Caco-2 (cell line): Measurements from ENCODE around the gene GRHPR. TPM values are rescaled to one million over a fixed set of nuclear protein-coding genes. Genes with fewer than 3 reads are reported as not detected.
A peak's percentile ranks its signal among the peaks of the same experiment; 100 is the strongest.

Source experiments
- BruUV-seq: library from RNA; stranded (reverse); fragments of 400-500 nt; replicated peaks from 2 replicates; lab custom pipeline; 2021; lab: Mats Ljungman, UMichigan
- CTCF ChIA-PET: fragments of 300-600 bp; sonication (Branson Sonifier 250); formaldehyde crosslinking; loops from one replicate; lab custom pipeline; 2022; ENCODE audit warnings: antibody characterized with exemption; lab: Charles Lee
- POLR2A ChIA-PET: fragments of 300-600 bp; sonication (Branson Sonifier 250); formaldehyde crosslinking; loops from one replicate; lab custom pipeline; 2022; ENCODE audit warnings: antibody characterized with exemption; lab: Charles Lee
- DNase-seq, 2 experiments: peaks; one replicate each; pipeline versions ENCODE4 v3.0.0 to v3.0.0-alpha.2; 2020 to 2022
- H3K27me3 ChIP-seq: replicated peaks from 2 replicates; pipeline ENCODE4 v1.6.0; 2011; ENCODE audit warnings: low read length; ENCODE audit not compliant: control insufficient read depth, insufficient read depth
- H3K36me3 ChIP-seq: 2 replicates; pipeline ENCODE4 v1.5.1; 2011; ENCODE audit warnings: low read length; ENCODE audit not compliant: control insufficient read depth, insufficient read depth
- H3K4me1 ChIP-seq: fragments of 250-450 bp; sonication (Bioruptor Pico); 2 replicates; pipeline ENCODE4 v1.5.1; 2020; ENCODE audit warnings: mild to moderate bottlenecking
- H3K4me3 ChIP-seq: 2 replicates; pipeline ENCODE4 v1.5.1; 2011; ENCODE audit warnings: low read depth, mild to moderate bottlenecking, control low read depth, low read length
- H3K9me3 ChIP-seq: fragments of 250-450 bp; sonication (Bioruptor Pico); 2 replicates; pipeline ENCODE4 v1.5.1; 2020; ENCODE audit warnings: mild to moderate bottlenecking, moderate library complexity
- H3K27ac Mint-ChIP-seq: one replicate; pipeline ENCODE4 v1.8.0; 2022; ENCODE audit warnings: mixed read lengths; ENCODE audit not compliant: unreplicated experiment
- H3K27me3 Mint-ChIP-seq: one replicate; pipeline ENCODE4 v1.8.0; 2022; ENCODE audit warnings: mixed read lengths; ENCODE audit not compliant: insufficient read depth, unreplicated experiment
- H3K36me3 Mint-ChIP-seq: one replicate; pipeline ENCODE4 v1.8.0; 2022; ENCODE audit warnings: mild to moderate bottlenecking, mixed read lengths; ENCODE audit not compliant: insufficient read depth, unreplicated experiment
- H3K4me1 Mint-ChIP-seq: one replicate; pipeline ENCODE4 v1.8.0; 2022; ENCODE audit warnings: low read depth, mixed read lengths; ENCODE audit not compliant: unreplicated experiment
- H3K4me3 Mint-ChIP-seq: one replicate; pipeline ENCODE4 v1.8.0; 2022; ENCODE audit warnings: mild to moderate bottlenecking, moderate library complexity, mixed read lengths; ENCODE audit not compliant: unreplicated experiment
- H3K9me3 Mint-ChIP-seq: one replicate; pipeline ENCODE4 v1.8.0; 2022; ENCODE audit warnings: mixed read lengths; ENCODE audit not compliant: unreplicated experiment
- intact Hi-C: fragments of 100-400 bp; cut with micrococcal nuclease; formaldehyde crosslinking; loops from one replicate; pipeline ENCODE4 v1.10.0; 2022; ENCODE audit not compliant: unreplicated experiment
- total RNA-seq: library from RNA; stranded (reverse); gene quantifications from 2 replicates; pipeline ENCODE4 v1.2.3, GENCODE V29; 2022
- TF ChIP-seq, protein P1 (sequence below), 2 experiments: fragments of 200-600 bp in 1 of 2; IDR thresholded peaks; 1 replicate in 1 of 2; 2 replicates in 1 of 2; pipeline versions ENCODE4 v1.5.1 to v1.8.0; 2011 to 2022; ENCODE audit warnings: antibody characterized with exemption in 1 of 2, control low read depth in 1 of 2, inconsistent platforms in 1 of 2, low read depth in 1 of 2, low read length in 1 of 2, mild to moderate bottlenecking in 1 of 2, moderate library complexity in 1 of 2; ENCODE audit not compliant: insufficient read depth in 1 of 2, severe bottlenecking in 1 of 2, unreplicated experiment in 1 of 2

GRHPR gene
- total RNA-seq, 1 experiment from 2014 or later, result 82.5 TPM

DNA sequence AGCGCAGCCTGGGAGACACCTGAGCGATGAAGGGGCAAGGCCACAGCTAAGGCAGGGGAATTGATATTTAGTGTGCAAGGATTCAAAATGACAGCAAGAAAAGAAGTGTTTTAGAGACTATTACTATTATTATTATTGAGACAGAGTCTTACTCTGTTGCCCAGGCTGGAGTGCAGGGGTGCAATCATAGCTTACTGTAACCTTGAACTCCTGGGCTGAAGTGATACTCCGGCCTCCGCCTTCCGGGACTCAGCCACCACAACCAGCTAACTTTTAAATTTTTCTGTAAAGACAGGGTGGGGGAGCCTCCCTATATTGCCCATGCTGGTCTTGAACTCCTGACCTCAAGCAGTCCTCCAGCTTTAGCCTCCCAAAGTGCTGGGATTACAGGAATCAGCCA, 3.3 kb upstream of the GRHPR start:
- Mint-ChIP-seq H3K9me3 (no peaks in the 10 kb centered on the region), H3K27ac (no peak overlapping the region), H3K4me1 (peaks cover 31% of the 10 kb centered on the region), H3K27me3 (no peaks in the 10 kb centered on the region), H3K36me3 (peaks cover 11% of the 10 kb centered on the region), H3K4me3 (no peak overlapping the region)
- Histone ChIP-seq H3K4me1 (peaks cover 42% of the 10 kb centered on the region), H3K4me3 (no peak overlapping the region), H3K27me3 (no peaks in the 10 kb centered on the region), H3K9me3 (no peaks in the 10 kb centered on the region), H3K36me3 (peaks cover 1% of the 10 kb centered on the region; the same call in 1 of the 2 replicates)
- ChIA-PET POLR2A (no interaction called here), CTCF (no interaction called here)
- no TSS peak for BruUV-seq
- intact Hi-C loops, result no loop called here
- DNase-seq, result no peak
- TF ChIP-seq, protein P1, sequence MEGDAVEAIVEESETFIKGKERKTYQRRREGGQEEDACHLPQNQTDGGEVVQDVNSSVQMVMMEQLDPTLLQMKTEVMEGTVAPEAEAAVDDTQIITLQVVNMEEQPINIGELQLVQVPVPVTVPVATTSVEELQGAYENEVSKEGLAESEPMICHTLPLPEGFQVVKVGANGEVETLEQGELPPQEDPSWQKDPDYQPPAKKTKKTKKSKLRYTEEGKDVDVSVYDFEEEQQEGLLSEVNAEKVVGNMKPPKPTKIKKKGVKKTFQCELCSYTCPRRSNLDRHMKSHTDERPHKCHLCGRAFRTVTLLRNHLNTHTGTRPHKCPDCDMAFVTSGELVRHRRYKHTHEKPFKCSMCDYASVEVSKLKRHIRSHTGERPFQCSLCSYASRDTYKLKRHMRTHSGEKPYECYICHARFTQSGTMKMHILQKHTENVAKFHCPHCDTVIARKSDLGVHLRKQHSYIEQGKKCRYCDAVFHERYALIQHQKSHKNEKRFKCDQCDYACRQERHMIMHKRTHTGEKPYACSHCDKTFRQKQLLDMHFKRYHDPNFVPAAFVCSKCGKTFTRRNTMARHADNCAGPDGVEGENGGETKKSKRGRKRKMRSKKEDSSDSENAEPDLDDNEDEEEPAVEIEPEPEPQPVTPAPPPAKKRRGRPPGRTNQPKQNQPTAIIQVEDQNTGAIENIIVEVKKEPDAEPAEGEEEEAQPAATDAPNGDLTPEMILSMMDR (IDR thresholded peaks at IDR 0.05; ENCODE audit: insufficient read depth in 1 of 2, low read depth in 1 of 2, low read length in 1 of 2, severe bottlenecking in 1 of 2, unreplicated experiment in 1 of 2), result no peak

DNA sequence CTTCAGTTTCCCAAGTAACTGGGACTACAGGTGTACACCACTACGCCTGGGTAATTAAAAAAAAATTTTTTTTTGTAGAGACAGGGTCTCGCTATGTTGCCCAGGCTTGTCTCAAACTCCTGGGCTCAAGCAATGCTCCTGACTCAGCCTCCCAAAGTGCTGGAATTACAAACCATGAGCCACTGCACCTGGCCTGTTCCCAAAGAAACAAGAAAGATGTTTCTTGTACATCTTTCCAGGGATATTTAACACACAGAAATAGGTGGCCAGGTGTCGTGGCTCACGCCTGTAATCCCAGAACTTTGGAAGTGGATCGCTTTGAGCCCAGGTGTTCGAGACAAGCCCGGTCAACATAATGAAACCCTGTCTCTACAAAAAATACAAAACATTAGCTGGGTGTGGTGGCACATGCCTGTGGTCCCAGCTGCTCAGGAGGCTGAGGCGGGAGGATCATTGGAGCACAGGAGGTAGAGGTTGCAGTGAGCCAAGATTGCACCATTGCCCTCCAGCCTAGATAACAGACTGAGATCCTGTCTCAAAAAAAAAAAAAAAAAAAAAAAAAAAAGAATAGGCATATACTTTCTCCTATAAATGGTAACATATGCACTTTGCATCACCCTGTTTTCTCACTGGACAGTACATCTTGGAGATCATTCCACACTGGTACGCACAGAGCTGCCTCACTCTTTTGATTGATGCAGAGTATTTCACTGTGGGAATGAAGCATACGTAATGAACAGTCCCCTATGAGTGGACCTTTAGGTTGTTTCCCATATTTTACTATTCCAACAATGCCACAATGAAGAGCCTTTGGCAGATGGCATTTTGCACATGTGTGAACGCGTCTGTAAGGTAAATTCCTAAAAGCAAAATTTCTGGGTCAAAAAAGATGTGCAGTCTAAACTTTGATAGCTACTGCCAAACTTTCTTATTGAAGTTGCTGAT, 2.0 kb upstream of the GRHPR start:
- peaks cover 21% of the 10 kb centered on the region for H3K4me1 Mint-ChIP-seq
- no peak overlapping the region for H3K27ac Mint-ChIP-seq
- no peak overlapping the region for H3K4me3 Mint-ChIP-seq
- H3K36me3 ChIP-seq, result peaks cover 1% of the 10 kb centered on the region; the same call in 1 of the 2 replicates
- no peak overlapping the region for H3K4me3 ChIP-seq
- BruUV-seq, result no TSS peak
- DNase-seq, result no peak
- H3K9me3 ChIP-seq, result no peaks in the 10 kb centered on the region
- ChIA-PET POLR2A (no interaction called here), CTCF (no interaction called here)
- intact Hi-C loops, result no loop called here
- no peaks in the 10 kb centered on the region for H3K27me3 Mint-ChIP-seq
- H3K27me3 ChIP-seq, result no peaks in the 10 kb centered on the region
- TF ChIP-seq, protein P1 (IDR thresholded peaks at IDR 0.05; ENCODE audit: insufficient read depth in 1 of 2, low read depth in 1 of 2, low read length in 1 of 2, severe bottlenecking in 1 of 2, unreplicated experiment in 1 of 2), result no peak
- peaks cover 1% of the 10 kb centered on the region for H3K36me3 Mint-ChIP-seq
- H3K9me3 Mint-ChIP-seq, result no peaks in the 10 kb centered on the region
- H3K4me1 ChIP-seq, result peaks cover 31% of the 10 kb centered on the region

DNA sequence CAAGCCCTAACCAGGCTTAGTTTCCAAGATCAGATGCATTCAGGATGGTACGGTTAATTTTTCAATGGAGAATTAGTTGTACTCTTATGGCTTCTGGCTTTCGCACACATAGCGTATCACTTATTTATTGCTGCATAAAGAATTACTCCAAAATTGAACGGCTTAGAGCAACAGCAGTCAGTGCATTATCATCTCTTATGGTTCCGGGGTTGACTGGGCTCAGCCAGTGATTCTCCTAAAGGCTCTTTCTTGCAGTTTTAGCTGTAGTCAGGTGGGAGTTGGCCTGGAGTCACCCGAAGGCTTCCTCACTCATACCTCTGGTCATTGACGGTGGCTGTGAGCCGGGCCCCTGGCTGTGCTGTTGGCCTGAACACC, 595 bp upstream of the GRHPR start:
- Mint-ChIP-seq H3K4me1 (peaks cover 20% of the 10 kb centered on the region), H3K27me3 (no peaks in the 10 kb centered on the region), H3K9me3 (no peaks in the 10 kb centered on the region), H3K4me3 (peak overlapping the region; percentile 86), H3K36me3 (peaks cover 9% of the 10 kb centered on the region), H3K27ac (peak overlapping the region; percentile 96)
- Histone ChIP-seq H3K27me3 (no peaks in the 10 kb centered on the region), H3K9me3 (no peaks in the 10 kb centered on the region), H3K4me3 (peak overlapping the region; percentile 92), H3K36me3 (peaks cover 3% of the 10 kb centered on the region; the same call in 1 of the 2 replicates), H3K4me1 (peaks cover 31% of the 10 kb centered on the region; the same call in 1 of the 2 replicates)
- POLR2A ChIA-PET, result interaction anchor here (0.6 to 1.5 kb wide), 4 partner anchors 33 to 302 kb away, joined by 3 to 9 read pairs (median 3); partner anchors contain the start of genes ZBTB5 and ZCCHC7
- BruUV-seq, result TSS peak; percentile 55
- CTCF ChIA-PET, result interaction anchor here (1.0 to 1.3 kb wide), 2 partner anchors 11 to 43 kb away, joined by 3 read pairs; partner anchors contain the start of gene ZBTB5
- TF ChIP-seq, protein P1 (IDR thresholded peaks at IDR 0.05; ENCODE audit: insufficient read depth in 1 of 2, low read depth in 1 of 2, low read length in 1 of 2, severe bottlenecking in 1 of 2, unreplicated experiment in 1 of 2), result no peak
- intact Hi-C loops, result loop anchor here (2.0 kb wide), 1 partner anchor 43 kb away; the partner anchor contains the start of gene ZBTB5
- DNase-seq, result no peak
